ENCODE data around the gene APBA3.

APBA3 gene

DNA sequence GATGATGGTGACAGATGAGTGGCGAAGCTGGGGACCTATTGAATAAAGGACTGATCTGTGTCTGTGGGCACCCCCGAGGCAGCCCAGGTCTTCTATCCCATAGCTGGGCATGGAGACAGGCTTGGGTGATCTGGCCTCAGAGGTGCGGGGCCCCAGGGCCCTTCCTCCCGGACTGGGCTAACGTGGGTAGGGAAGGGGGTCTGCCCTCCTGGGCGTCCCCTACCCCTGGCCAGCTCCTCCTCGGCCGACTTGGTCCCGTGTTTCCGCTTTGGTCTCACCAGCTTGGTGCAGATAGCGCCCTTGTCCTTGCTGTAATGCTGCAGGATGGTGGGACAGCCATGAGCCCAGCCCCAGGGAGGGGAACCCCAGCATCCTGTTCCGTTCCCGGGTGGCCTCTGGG, 21.4 kb upstream of the APBA3 start:
- TF ChIP-seq, protein P1, sequence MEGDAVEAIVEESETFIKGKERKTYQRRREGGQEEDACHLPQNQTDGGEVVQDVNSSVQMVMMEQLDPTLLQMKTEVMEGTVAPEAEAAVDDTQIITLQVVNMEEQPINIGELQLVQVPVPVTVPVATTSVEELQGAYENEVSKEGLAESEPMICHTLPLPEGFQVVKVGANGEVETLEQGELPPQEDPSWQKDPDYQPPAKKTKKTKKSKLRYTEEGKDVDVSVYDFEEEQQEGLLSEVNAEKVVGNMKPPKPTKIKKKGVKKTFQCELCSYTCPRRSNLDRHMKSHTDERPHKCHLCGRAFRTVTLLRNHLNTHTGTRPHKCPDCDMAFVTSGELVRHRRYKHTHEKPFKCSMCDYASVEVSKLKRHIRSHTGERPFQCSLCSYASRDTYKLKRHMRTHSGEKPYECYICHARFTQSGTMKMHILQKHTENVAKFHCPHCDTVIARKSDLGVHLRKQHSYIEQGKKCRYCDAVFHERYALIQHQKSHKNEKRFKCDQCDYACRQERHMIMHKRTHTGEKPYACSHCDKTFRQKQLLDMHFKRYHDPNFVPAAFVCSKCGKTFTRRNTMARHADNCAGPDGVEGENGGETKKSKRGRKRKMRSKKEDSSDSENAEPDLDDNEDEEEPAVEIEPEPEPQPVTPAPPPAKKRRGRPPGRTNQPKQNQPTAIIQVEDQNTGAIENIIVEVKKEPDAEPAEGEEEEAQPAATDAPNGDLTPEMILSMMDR (IDR thresholded peaks at IDR 0.05; ENCODE audit: insufficient read depth, low read depth, low read length, missing control alignments) = no peak
- H3K4me3 ChIP-seq (ENCODE audit: low read depth, low read length) = no peak overlapping the region
- DNase-seq (ENCODE audit: low read depth) = no peak

DNA sequence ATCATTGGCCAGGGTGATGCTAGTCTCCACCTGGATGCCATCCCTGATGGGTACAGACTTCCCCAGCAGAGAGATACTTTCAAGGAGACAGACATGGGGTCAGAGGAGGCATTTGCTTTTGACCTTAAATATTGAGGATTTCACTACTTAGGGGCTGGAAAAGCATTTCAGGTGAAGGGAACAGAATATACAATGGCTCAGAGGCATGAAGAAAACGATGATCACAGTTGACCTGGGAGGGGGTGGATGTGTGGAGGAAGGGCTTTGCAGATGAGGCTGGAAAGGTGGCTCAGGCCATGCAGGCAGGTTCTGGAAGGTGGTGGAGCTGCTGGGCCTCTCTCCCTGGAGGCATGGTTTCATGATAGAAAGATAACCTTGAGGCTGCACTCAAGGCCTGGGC, 20.8 kb upstream of the APBA3 start:
- TF ChIP-seq, protein P1 (IDR thresholded peaks at IDR 0.05; ENCODE audit: insufficient read depth, low read depth, low read length, missing control alignments) = no peak
- no peak for DNase-seq (ENCODE audit: low read depth)
- H3K4me3 ChIP-seq (ENCODE audit: low read depth, low read length) = no peak overlapping the region

DNA sequence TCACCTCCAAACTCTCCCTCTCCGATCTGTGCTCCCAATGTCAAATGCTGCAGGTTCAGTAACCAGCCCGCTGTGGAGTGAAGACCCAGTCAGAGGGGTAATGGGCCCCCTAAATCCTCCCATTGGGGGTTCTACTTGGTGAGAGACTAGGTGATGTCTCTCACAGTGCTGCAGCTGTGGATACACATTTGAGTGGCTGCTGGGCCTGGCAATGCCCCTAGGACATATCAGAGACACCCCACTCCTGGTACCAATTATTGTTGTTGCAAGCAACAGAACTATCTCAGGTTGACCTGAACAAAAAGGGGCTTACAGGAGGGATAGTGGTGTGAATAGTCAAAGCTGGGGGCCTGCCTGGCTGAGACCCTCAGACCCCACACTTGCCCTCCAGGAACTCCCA, 20.1 kb upstream of the APBA3 start:
- H3K4me3 ChIP-seq (ENCODE audit: low read depth, low read length) = no peak overlapping the region
- TF ChIP-seq, protein P1 (IDR thresholded peaks at IDR 0.05; ENCODE audit: insufficient read depth, low read depth, low read length, missing control alignments) = no peak
- no peak for DNase-seq (ENCODE audit: low read depth)

DNA sequence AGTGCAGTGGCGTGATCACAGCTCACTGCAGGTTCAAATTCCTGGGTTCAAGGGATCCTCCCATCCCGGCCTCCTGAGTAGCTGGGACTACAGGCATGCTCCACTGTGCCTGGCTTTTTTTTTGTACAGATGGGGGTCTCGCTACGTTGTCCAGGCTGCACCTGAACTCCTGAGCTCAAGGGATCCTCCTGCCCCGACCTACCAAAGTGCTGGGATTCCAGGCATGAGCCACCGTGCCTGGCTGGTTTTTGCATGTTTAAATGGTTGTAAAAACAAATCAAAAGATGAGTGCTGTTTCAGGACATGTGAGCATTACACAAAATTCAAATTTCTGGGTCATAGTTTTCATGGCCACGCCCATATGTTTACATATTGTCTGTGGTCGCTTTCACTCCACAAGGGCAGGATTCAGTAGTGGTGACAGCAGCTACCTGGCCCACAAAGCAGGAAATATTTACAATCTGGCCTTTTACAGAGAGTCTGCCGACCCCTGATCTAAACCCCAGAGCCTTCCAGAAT, 19.4 kb upstream of the APBA3 start:
- peak; percentile 17 for DNase-seq (ENCODE audit: low read depth)
- TF ChIP-seq, protein P1 (IDR thresholded peaks at IDR 0.05; ENCODE audit: insufficient read depth, low read depth, low read length, missing control alignments) = no peak
- H3K4me3 ChIP-seq (ENCODE audit: low read depth, low read length) = no peak overlapping the region

DNA sequence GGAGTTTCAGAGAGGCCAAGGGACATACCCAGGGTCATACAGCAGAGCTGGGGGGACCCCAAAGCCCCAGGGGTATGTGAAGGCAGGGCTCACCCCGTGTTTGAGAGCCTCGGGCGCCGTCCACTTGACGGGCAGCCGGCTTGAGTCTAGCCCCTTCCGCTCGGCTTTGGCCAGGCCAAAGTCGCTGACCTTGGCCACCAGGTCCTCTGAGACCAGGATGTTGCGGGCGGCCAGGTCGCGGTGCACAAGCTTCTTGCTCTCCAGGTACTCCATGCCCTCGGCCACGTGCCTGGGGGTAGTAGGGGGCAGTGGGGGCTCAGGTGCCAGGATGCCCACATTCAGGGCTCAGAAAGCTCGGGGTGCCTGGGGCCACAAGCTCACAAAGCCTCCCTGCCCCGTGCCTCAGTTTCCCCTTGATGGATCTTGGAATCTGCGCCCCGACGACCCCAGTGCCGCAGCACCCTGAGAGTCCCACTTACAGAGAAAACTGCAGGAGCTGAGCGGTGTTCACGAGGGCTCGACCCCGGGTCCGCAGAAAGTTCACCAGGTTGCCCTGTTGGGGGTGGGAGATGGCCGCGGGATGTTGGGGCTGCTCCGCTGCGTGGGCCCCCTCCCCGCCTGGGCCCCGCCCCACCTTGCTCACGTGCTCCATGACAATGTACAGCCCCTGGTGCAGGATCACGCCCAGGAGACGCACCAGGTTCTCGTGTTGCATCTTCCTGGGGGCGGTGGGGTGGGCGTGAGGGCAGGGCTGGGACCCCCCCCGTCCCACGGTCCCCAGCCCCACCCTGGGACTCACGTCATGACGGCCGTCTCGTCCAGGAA, 17.6 kb upstream of the APBA3 start:
- no peak for DNase-seq (ENCODE audit: low read depth)
- H3K4me3 ChIP-seq (ENCODE audit: low read depth, low read length) = no peak overlapping the region
- TF ChIP-seq, protein P1 (IDR thresholded peaks at IDR 0.05; ENCODE audit: insufficient read depth, low read depth, low read length, missing control alignments) = no peak

DNA sequence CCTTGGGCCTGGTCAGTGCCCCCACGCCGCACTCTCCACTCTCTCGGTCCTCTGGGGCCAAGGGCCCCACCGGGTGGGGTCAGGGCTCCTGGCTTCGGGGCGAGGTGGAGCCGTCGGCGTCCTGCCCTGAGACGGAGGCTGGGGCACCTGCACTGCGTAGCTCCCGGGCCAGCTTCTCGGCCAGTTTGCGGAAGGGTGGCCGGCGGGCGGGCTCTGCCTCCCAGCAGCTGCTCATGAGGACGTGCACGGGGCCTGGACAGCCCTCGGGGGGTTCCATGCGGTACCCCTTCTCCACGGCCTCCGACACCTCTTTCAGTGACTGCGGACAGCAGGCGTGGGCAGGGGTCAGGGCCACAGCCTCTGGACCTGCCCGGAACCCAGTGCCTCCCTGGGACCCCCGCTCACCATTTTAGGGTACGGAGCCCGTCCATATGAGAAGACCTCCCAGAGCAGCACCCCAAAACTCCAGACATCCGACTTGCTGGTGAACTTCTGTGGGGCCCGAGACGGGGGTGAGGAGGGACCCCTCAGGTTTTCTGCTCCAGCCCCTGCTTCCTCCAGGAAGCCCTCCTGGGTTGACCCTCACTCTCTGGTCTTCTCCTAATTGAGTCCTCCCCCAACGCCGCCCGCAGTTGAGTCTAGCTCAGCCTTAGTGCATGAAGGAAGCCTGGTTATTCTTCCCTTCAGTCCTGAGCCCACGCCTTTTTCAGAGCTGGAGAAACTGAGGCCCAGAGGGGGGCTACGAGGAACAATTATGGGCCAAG, 16.8 kb upstream of the APBA3 start:
- TF ChIP-seq, protein P1 (IDR thresholded peaks at IDR 0.05; ENCODE audit: insufficient read depth, low read depth, low read length, missing control alignments) = no peak
- H3K4me3 ChIP-seq (ENCODE audit: low read depth, low read length) = no peak overlapping the region

More for the DNA sequence above, 16.8 kb upstream of the APBA3 start:
- no peak for DNase-seq (ENCODE audit: low read depth)
